Raji (cell line): ENCODE measurements around the gene NAPSA.

Experiments
- POLR2A ChIP-seq: IDR thresholded peaks from 2 replicates; pipeline ENCODE4 v1.6.1; 2011; ENCODE audit warnings: low read depth, low read length, control low read depth; ENCODE audit not compliant: insufficient read depth

Gene NAPSA

GRCh38 chr19:50317115-50317514 is 48.3 kb downstream of the NAPSA start:
- no peak for TF ChIP-seq POLR2A

- TF ChIP-seq POLR2A, result no peak
Observed at GRCh38 chr19:50315773-50316448, 49.5 kb downstream of the NAPSA start.

- no peak for TF ChIP-seq POLR2A
Observed at GRCh38 chr19:50314724-50315708, 50.4 kb downstream of the NAPSA start.

DNA sequence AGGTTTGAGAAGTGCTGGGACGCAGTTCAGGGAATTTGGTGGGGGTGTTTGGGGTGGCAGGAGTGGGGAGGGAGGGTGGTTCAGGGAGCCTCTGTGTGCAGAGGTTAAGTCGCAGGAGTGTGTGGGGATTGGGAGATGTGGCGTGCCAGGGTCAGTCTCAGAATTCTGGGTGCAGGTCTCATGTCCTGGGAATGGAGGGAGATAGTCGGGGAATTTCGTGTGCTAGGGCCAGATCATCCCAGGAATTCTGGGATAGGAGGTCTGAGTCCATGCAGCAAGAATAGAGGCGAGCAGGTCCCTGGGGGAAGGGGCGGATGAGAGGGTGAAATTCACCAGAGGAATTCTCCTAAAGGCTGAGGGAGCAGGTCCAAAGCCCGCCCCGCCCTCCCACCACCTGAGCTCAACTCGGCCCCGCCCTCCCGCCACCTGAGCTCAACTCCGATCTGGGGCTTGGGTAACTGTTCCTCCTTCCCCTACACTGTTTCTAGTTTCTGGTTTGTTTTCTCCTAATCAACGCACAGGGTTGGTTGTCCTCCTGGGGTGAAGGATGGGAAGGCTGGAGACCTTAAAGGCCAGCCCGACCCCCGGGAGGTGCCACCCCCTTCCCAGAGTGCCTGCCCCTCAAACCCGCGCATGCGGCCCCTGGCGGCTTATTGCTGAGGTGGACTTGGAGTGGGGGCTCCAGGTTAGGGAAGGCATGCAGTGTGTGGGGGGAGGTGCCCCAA is 51.5 kb downstream of the NAPSA start:
- TF ChIP-seq POLR2A, result no peak

GRCh38 chr19:50312967-50313811 is 52.2 kb downstream of the NAPSA start:
- no peak for TF ChIP-seq POLR2A

GRCh38 chr19:50311723-50312635 is 53.5 kb downstream of the NAPSA start:
- no peak for TF ChIP-seq POLR2A

- no peak for TF ChIP-seq POLR2A
Observed at GRCh38 chr19:50310759-50311465, 54.5 kb downstream of the NAPSA start.

- TF ChIP-seq POLR2A, result no peak
Observed at GRCh38 chr19:50309396-50310125, 55.9 kb downstream of the NAPSA start.

- no peak for TF ChIP-seq POLR2A
Observed at GRCh38 chr19:50308991-50309390, 56.4 kb downstream of the NAPSA start.
